MM.1S (cell line): ENCODE data around the gene CHST15.

ENCODE experiments used
- DNase-seq: peaks from one replicate; pipeline ENCODE4 v3.0.0-alpha.2; 2015
- H2AFZ ChIP-seq: fragments of 300-600 bp; sonication (generic); 2 replicates; pipeline ENCODE4 v1.6.0; 2016; ENCODE audit warnings: antibody characterized with exemption, low read length
- H3F3A ChIP-seq: fragments of 300-600 bp; sonication (generic); 2 replicates; pipeline ENCODE4 v1.6.1; 2016; ENCODE audit warnings: mild to moderate bottlenecking, antibody characterized with exemption, low read length, moderate library complexity, mixed read lengths; ENCODE audit not compliant: insufficient read depth
- H3K27ac ChIP-seq: fragments of 300-600 bp; sonication (generic); 2 replicates; pipeline ENCODE4 v1.5.1; 2016; ENCODE audit warnings: mild to moderate bottlenecking, low read length
- H3K27me3 ChIP-seq: fragments of 300-600 bp; sonication (generic); replicated peaks from 2 replicates; pipeline ENCODE4 v1.6.0; 2016; ENCODE audit warnings: low read length; ENCODE audit not compliant: insufficient read depth
- H3K36me3 ChIP-seq: fragments of 300-600 bp; sonication (generic); replicated peaks from 2 replicates; pipeline ENCODE4 v1.6.1; 2016; ENCODE audit warnings: mild to moderate bottlenecking, low read length, mixed read lengths; ENCODE audit not compliant: insufficient read depth
- H3K4me1 ChIP-seq: fragments of 300-600 bp; sonication (generic); 2 replicates; pipeline ENCODE4 v1.6.1; 2016; ENCODE audit warnings: low read length, mixed read lengths
- H3K4me2 ChIP-seq: fragments of 300-600 bp; sonication (generic); 2 replicates; pipeline ENCODE4 v1.6.0; 2016; ENCODE audit warnings: low read depth, low read length
- H3K4me3 ChIP-seq: fragments of 300-600 bp; sonication (generic); 2 replicates; pipeline ENCODE4 v1.5.1; 2016; ENCODE audit warnings: low read length, mixed read lengths
- H3K79me2 ChIP-seq: fragments of 300-600 bp; sonication (generic); 2 replicates; pipeline ENCODE4 v1.6.1; 2016; ENCODE audit warnings: mixed run types, low read length, mixed read lengths
- H3K9ac ChIP-seq: fragments of 300-600 bp; sonication (generic); 2 replicates; pipeline ENCODE4 v1.6.1; 2016; ENCODE audit warnings: low read length, mixed read lengths
- H3K9me2 ChIP-seq: fragments of 300-600 bp; sonication (generic); replicated peaks from 2 replicates; pipeline ENCODE4 v1.6.1; 2016; ENCODE audit warnings: mild to moderate bottlenecking, low read length, mixed read lengths; ENCODE audit not compliant: insufficient read depth
- H3K9me3 ChIP-seq: fragments of 300-600 bp; sonication (generic); replicated peaks from 2 replicates; pipeline ENCODE4 v1.6.1; 2016; ENCODE audit warnings: mild to moderate bottlenecking, low read length, mixed read lengths; ENCODE audit not compliant: insufficient read depth
- H4K20me1 ChIP-seq: fragments of 300-600 bp; sonication (generic); 2 replicates; pipeline ENCODE4 v1.6.1; 2016; ENCODE audit warnings: mild to moderate bottlenecking, low read length, moderate library complexity, mixed read lengths; ENCODE audit not compliant: insufficient read depth
- EZH2 ChIP-seq: fragments of 300-600 bp; sonication (generic); optimal IDR thresholded peaks from 2 replicates; pipeline ENCODE3; 2017; ENCODE audit warnings: low read depth, mild to moderate bottlenecking, antibody characterized with exemption, low read length, mixed read lengths
- EZH2phosphoT487 ChIP-seq: fragments of 300-600 bp; sonication (generic); IDR thresholded peaks from 2 replicates; pipeline ENCODE4 v1.6.1; 2018; ENCODE audit warnings: antibody characterized with exemption, low read length
- TF ChIP-seq, protein P1 (sequence below): fragments of 300-600 bp; sonication (generic); IDR thresholded peaks from 2 replicates; pipeline ENCODE4 v1.5.1; 2016; ENCODE audit warnings: antibody characterized with exemption, low read length, mixed read lengths

Gene CHST15

DNA sequence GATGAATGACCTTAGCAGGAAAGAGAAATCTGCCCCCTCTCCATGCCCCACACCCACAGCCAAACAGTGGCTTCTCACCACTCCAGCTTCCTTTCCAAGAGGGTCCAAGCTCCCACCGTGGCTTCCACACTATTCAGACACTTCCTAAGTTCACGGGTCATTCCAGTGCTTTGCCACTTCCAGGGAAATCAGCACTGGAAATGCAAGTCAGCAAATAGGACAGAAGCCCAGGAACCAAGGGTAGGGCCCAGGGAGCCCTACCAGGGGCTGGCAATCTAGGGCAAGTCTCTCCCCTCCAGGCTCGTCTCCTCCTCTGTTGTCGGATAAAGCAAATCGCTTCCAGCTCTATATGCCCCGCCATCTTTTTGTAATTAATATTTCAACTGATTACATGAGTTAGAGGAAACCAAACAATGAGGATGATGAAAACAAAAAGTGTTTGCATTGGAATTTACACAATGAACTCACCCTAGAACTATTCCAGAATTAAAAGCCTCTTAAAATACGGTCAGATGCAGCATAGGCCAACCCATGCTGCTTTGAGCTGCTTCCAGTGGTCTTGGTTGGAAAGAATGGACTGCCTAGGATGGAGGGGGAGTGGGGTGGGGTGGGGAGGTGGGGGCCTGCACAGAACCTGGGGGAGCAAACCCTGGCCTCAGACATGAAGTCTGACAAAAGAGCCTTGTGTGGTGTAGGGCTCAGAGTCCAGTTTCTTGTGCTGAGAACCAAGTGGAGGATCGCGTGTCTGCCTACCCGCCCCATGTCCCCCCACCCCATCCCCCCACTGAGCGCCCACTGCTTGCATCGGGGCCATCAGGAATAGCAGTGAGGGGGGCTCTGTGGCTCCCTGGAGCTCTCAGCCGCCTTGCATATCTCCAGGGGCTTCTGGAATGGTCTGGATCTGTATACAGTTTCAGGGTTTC lies 127.2 kb downstream of the CHST15 start:
- Histone ChIP-seq H2AFZ (no peak overlapping the region), H3K4me1 (no peaks in the 10 kb centered on the region), H3K9me3 (no peaks in the 10 kb centered on the region), H4K20me1 (no peaks in the 10 kb centered on the region), H3K36me3 (no peaks in the 10 kb centered on the region), H3K4me2 (no peak overlapping the region), H3F3A (no peaks in the 10 kb centered on the region), H3K9ac (no peak overlapping the region), H3K9me2 (no peaks in the 10 kb centered on the region), H3K27me3 (peaks cover 25% of the 10 kb centered on the region; the same call in 1 of the 2 replicates), H3K4me3 (no peak overlapping the region), H3K79me2 (no peaks in the 10 kb centered on the region), H3K27ac (no peak overlapping the region)
- TF ChIP-seq EZH2 (no peak), EZH2phosphoT487 (no peak)
- TF ChIP-seq, protein P1, sequence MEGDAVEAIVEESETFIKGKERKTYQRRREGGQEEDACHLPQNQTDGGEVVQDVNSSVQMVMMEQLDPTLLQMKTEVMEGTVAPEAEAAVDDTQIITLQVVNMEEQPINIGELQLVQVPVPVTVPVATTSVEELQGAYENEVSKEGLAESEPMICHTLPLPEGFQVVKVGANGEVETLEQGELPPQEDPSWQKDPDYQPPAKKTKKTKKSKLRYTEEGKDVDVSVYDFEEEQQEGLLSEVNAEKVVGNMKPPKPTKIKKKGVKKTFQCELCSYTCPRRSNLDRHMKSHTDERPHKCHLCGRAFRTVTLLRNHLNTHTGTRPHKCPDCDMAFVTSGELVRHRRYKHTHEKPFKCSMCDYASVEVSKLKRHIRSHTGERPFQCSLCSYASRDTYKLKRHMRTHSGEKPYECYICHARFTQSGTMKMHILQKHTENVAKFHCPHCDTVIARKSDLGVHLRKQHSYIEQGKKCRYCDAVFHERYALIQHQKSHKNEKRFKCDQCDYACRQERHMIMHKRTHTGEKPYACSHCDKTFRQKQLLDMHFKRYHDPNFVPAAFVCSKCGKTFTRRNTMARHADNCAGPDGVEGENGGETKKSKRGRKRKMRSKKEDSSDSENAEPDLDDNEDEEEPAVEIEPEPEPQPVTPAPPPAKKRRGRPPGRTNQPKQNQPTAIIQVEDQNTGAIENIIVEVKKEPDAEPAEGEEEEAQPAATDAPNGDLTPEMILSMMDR: no peak
- DNase-seq: no peak

GRCh38 chr10:123964953-123965352 lies 128.4 kb downstream of the CHST15 start:
- Histone ChIP-seq H3K4me1 (no peaks in the 10 kb centered on the region), H3K9ac (no peak overlapping the region), H3K9me2 (no peaks in the 10 kb centered on the region), H3K36me3 (no peaks in the 10 kb centered on the region), H3K27ac (no peak overlapping the region), H3F3A (no peaks in the 10 kb centered on the region), H2AFZ (no peak overlapping the region), H4K20me1 (no peaks in the 10 kb centered on the region), H3K27me3 (peaks cover 21% of the 10 kb centered on the region; the same call in 1 of the 2 replicates), H3K79me2 (no peaks in the 10 kb centered on the region), H3K4me2 (no peak overlapping the region), H3K9me3 (no peaks in the 10 kb centered on the region), H3K4me3 (no peak overlapping the region)
- no peak for DNase-seq
- TF ChIP-seq EZH2phosphoT487 (no peak), EZH2 (no peak)
- TF ChIP-seq, protein P1: no peak

DNA sequence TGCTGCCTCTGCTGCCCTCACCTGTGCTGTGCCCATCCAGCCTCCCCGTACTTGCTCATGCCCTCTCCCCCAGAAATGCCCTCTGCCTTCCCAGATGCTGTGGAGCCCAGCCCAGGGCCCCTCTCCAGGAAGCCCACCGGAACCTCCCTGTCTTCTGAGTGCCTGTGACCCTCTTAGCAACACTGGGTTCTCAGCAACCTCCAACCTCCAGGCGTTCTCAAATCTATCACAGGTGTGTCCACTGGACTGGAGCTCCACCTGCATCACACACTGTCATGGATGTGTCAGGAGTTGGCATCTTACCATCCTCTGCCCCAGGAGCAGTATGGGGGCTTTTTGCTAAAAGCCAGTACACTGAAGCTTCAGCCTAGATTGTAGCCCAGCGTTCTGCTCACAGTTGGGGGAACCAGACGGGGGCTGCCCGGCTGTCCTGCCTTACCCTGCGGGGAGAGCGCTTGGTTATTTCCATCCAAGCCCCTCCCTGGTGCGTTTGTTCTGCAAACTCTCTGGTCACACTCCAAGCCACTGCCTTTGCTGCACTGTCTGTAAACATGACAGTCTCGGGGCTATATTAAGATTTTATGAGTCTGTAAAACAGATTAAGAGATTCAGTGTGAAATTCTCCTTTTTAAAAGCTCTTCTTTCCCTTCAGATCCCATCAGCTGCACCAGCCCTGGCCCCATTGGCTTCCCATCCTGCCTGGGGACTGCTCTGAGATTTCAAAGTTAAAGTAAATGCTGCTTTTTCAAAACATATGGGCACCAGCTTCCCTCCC lies 130.5 kb downstream of the CHST15 start:
- Histone ChIP-seq H3K4me3 (no peak overlapping the region), H3K36me3 (no peaks in the 10 kb centered on the region), H3K79me2 (no peaks in the 10 kb centered on the region), H4K20me1 (no peaks in the 10 kb centered on the region), H3K27ac (no peak overlapping the region), H3K4me2 (no peak overlapping the region), H3K4me1 (no peaks in the 10 kb centered on the region), H2AFZ (no peak overlapping the region), H3K9ac (no peak overlapping the region), H3K9me3 (no peaks in the 10 kb centered on the region), H3K9me2 (no peaks in the 10 kb centered on the region), H3K27me3 (0 out of 2 replicates have a peak, but pooled peaks cover 7% of the 10 kb centered on the region), H3F3A (no peaks in the 10 kb centered on the region)
- TF ChIP-seq, protein P1: no peak
- TF ChIP-seq EZH2 (no peak), EZH2phosphoT487 (no peak)
- DNase-seq: no peak
